H54 (cell line): ENCODE data around the gene EPHA8.

ENCODE experiments used
- DNase-seq: peaks from one replicate; pipeline ENCODE4 v3.0.0; 2011; ENCODE audit warnings: low spot score, mixed read lengths; ENCODE audit not compliant: insufficient read length
- FAIRE-seq: peaks from 3 replicates; lab custom pipeline; 2011; peaks lifted over from hg19 to GRCh38; lab: Jason Lieb, UNC
- POLR2A ChIP-seq: IDR thresholded peaks from 2 replicates; pipeline ENCODE4 v1.6.1; 2011; ENCODE audit warnings: low read depth, mild to moderate bottlenecking, low read length

EPHA8 gene

GRCh38 chr1:22584001-22584562 is 20.8 kb downstream of the EPHA8 start:
- no peak for DNase-seq
- TF ChIP-seq POLR2A: no peak
- FAIRE-seq: no peak

- DNase-seq (no peak), FAIRE-seq (no peak)
- TF ChIP-seq POLR2A: no peak
Observed at GRCh38 chr1:22584970-22585369, 21.7 kb downstream of the EPHA8 start.

GRCh38 chr1:22585471-22585870 is 22.2 kb downstream of the EPHA8 start:
- DNase-seq (no peak), FAIRE-seq (no peak)
- no peak for TF ChIP-seq POLR2A

GRCh38 chr1:22586356-22587130 is 23.3 kb downstream of the EPHA8 start:
- FAIRE-seq (no peak), DNase-seq (no peak)
- TF ChIP-seq POLR2A: no peak

GRCh38 chr1:22587247-22587646 is 24.0 kb downstream of the EPHA8 start:
- DNase-seq (no peak), FAIRE-seq (no peak)
- no peak for TF ChIP-seq POLR2A

GRCh38 chr1:22588899-22589422 is 25.7 kb downstream of the EPHA8 start:
- DNase-seq (no peak), FAIRE-seq (no peak)
- TF ChIP-seq POLR2A: no peak

- DNase-seq: no peak
- no peak for FAIRE-seq
- no peak for TF ChIP-seq POLR2A
Observed at GRCh38 chr1:22591576-22591975, 28.3 kb downstream of the EPHA8 start.

GRCh38 chr1:22592051-22592450 is 28.8 kb downstream of the EPHA8 start:
- FAIRE-seq: no peak
- TF ChIP-seq POLR2A: no peak
- no peak for DNase-seq

GRCh38 chr1:22592919-22593790 is 29.9 kb downstream of the EPHA8 start:
- no peak for FAIRE-seq
- no peak for TF ChIP-seq POLR2A
- no peak for DNase-seq

GRCh38 chr1:22594396-22594795 is 31.1 kb downstream of the EPHA8 start:
- DNase-seq (no peak), FAIRE-seq (no peak)
- no peak for TF ChIP-seq POLR2A

GRCh38 chr1:22595108-22595507 is 31.8 kb downstream of the EPHA8 start:
- FAIRE-seq (no peak), DNase-seq (no peak)
- TF ChIP-seq POLR2A: no peak

- DNase-seq: no peak
- FAIRE-seq: no peak
- TF ChIP-seq POLR2A: no peak
Observed at GRCh38 chr1:22597301-22597965, 34.1 kb downstream of the EPHA8 start.

- no peak for FAIRE-seq
- TF ChIP-seq POLR2A: no peak
- no peak for DNase-seq
Observed at GRCh38 chr1:22597996-22598395, 34.7 kb downstream of the EPHA8 start.
